Stimulated activated CD8-positive, alpha-beta memory T cell treated with anti-CD3 and anti-CD28 coated beads, Interleukin-2, amount 100 ng/mL, for 48 hours (primary cell): ENCODE measurements around the gene TRIM32.

Experiments
- DNase-seq, 2 donors: peaks; one replicate each; pipeline ENCODE4 v3.0.0-alpha.2; 2020; ENCODE audit warnings: low read depth in 2 of 2

TRIM32 gene

DNA sequence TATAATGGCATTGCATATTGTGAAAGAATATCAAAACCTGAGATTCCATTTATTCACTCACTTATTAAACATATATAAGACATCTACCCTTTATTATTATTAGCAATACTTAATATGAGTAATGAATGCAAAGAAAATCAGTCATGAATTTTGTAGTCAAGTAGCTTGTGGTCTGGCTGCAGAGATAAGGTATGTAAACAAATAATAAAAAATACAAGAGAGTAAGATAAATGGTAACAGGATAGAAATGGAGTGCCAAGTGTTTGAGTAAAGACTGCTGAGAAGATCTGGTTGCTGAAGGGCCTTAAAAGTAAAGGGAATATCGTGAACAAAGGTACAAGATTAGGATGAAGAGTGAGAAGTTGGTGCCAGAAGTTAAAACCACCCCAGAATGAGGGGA lies 18.4 kb downstream of the TRIM32 start:
- no peak for DNase-seq

DNA sequence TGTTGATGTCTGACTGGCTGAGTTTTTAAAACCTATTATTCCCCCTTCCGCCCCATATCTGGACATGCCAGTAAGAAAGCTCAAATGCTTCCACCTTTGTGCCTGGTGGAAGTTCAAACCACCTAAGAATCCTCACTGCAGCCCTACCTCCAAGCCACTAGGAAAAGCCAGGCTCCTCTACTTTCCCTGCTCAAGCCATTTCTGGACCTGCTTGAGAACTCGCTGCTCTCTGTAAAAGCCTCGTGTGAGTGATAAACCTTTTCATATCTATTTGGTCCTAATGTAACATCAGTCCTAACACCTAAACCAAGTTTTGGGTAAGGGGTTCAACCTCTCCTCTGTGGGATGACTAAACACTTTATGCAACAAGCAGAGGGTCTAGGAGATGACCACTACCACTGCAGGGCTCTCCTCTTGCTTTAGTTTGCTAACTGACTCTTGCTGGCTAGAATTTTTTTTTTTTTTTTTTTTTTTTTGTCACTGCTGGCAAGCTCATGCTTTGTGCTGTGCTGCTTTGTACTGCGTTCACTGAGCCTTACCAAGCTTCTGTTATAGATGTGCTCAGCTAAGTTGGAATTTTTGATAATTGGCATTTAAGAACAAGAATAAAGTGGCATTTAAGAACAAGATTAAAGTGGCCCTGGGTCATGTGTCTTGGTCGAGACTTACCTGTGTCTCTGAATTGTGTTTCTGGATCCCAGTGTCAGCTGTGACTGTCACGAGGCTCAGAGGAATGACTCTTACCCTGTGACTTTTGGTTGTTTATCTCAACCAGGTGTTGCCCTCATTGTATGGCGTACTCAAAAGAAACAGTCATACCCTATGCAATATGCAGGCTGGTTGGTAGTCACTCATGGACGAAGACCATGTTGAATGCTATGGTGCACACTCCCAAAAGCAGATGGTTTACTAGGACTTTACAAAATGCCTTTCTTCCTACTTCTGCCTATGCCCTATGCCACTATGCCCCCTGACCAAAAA lies 19.5 kb downstream of the TRIM32 start:
- no peak for DNase-seq

DNA sequence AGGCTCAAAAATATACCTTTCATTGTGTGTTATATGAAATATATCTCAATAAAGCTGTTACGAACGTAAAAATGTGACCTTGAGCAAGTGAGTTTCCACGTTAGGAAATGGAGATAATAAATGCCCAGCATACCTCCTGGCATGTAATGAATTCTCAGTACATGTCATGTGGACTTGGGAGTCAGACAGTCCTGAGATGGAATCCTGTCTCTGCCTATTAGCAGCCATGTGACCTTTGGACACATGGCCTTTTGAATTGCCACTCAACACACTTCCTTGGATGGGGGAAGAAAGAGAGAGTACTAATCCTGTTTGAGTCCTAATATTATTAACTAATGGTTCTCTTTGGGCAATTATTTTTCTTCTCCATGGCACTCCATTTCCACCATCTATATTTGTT lies 25.7 kb downstream of the TRIM32 start:
- no peak for DNase-seq

DNA sequence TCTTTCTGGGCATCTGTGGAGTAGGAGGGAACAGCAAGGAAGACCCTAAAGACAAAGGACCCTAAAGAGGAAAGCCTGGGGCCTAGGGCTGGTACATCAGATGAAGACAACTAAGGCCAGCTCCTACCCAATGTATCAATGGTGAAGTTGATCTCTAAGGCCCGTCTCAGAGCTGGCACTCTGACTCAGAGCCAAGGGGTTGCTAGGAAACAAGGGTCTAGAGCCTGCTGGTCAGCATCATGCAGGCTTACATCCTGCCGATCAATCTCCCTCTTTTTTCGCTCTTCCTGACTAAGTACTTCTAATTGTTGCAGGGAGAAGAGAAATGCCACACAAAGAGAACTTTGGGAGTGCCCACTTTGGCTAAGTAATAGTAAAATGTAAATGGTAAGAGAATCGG lies 26.2 kb downstream of the TRIM32 start:
- DNase-seq: no peak

DNA sequence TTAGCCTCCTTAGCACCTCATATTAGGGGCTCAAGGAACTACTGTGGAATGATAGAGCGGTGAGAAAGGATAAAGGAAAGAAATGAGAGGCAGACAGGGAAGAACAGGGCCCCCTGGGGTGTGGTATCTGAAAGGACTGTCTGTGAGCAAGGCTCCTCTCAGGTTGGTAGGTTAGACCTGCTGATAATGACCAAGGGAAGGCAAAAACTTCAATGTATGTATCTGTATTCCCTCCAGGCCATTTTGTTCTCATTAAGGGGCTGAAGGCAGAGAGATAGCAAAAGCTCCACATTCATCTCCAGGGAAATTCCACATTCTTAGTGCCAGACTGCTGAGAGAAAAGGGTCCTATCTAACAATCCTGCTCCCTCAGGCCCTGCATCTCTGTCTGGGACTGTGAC lies 28.6 kb downstream of the TRIM32 start:
- DNase-seq: no peak

DNA sequence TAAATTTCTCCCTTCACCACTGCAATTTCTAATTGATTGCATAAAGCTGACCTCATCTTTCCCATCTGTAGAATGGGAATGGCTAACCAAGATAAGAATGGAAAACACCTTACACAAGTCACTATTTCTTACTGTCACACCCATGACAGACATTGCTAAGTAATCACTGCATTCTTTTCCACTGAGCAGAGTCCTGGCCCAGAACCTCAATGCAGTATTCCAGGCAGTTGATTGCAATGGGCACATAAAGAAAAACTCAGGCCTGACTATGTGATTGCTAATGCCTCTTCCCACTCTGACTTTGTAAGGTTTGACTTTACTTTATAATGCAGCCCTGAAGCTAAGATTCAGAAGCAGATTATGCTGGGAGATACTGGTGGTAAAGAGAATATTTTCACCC lies 29.3 kb downstream of the TRIM32 start:
- DNase-seq: no peak

DNA sequence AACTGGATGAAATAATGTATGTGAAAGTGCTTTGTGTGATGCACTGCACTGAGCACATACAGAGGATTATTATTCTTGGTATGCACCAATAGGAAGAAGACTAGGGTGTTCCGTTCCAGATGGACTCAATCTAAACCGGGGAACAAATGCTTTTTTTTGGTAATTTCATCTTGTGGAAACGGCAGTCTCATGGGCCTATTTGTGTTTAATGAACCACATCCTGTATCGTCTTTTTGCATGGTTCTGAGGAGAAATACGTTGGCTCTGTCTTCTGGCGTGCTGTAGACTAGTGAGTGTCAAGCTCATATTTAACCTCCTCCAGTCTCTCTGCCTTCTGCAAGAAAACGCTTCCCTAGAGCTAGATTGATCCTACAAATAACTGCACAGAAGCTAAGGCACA lies 30.0 kb downstream of the TRIM32 start:
- DNase-seq: no peak

DNA sequence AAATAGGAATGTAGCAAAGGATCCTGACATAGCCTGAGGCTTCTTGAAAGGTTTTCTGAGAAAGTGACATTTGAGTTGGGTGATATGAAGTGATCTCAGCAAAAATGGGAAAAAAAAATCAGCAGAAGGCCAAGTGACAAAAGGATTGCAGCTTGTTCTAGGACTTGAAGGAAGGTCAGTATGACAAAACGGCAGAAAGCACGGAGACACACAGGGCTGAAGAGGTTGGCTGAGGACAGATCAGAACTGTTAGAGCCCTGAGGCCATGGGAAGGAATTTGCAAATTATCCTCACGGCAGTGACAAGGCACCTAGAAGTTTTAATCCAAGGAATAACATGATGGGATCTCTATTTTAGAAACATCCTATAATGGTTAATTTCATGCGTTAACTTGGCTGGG lies 31.0 kb downstream of the TRIM32 start:
- no peak for DNase-seq

DNA sequence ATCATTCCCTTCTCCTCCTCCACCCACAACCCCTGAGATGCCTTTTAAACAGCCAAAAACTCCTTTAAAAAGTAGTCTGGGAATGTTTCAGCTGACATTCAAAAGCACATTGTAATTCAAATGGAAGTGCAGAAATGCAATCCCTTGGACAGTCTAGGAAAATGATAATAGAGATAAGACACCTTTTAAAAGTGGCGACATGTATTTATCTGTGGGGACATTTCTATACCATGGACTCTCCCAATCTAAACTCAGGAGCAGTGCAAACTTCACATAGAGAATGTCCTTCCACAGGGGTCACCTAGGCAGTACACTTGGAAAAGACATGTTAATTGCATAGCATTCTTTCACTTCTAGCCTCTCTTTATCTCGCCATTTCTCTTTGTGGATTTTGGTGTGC lies 33.0 kb downstream of the TRIM32 start:
- no peak for DNase-seq

DNA sequence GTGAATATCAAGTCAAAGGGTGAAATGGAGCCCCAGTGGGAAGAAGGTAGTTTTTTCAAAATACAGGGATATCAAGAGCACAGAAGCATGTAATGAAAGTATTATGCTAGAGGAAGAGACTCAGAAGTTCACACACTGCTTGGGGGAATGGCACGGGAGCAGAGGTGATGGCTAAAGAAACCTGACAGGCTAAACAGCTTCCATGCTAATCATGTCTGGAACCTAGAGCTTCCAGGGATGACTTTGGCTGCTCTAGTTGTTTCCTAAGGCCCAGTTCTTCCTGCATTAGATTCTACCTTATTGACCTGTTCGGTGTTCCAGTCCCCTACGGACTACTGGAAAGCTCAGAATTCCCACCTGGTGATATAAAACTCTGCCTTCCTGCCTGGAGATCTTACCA lies 34.3 kb downstream of the TRIM32 start:
- no peak for DNase-seq

DNA sequence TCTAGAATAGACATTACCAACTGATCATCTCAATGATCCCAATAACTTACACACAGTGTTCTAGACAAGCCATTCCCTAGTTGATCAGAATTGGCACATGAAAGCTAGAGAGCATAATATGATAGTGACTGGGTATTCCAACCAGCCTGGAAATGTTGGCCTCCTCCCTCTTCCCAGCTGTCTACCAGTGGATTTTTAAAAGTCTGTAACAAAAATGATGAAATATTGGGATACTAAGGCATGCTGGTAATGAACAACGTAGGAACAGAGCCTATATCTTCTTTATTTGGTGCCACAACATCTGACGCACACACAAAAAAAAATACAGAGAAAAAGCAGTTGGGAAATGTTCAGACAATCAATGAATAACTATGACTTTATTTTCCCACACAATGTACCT lies 34.8 kb downstream of the TRIM32 start:
- no peak for DNase-seq

DNA sequence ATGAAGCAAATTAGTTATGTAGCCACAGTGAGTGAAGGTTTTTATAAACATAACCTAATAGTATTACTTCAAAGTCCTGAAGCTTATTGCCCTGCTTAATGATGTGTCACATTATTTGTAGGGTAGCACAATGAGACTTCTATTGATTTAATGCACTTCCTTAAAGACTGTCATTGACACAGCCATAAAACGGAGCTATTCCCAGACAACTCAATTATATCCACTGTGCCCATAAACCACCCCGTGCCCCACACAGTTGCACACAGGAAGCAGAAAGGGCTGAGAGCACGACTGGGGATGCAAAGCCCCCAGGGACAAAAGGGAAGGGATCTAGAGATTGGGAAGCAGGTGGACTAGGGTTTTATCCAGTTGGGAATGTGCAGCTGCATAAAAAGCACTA lies 37.0 kb downstream of the TRIM32 start:
- no peak for DNase-seq

DNA sequence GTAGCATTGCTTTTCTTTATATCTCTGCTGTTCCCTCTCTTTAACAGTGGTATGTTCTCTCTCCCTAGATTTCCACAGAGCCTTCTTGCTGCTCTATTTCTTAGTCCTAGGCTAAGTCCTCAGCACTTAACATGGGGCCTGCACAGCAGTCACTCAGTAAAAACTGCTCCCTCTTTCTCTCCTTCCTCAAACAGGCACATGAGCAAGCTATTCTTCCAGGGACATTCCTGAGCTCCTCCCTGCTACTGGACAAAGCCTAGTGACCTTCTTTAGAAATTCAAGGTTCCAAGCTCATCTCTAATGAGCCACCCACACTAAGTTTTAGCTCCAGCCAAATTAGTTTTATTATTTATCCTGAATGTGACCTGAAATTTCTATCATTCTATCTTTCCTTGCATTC lies 39.5 kb downstream of the TRIM32 start:
- DNase-seq: no peak

DNA sequence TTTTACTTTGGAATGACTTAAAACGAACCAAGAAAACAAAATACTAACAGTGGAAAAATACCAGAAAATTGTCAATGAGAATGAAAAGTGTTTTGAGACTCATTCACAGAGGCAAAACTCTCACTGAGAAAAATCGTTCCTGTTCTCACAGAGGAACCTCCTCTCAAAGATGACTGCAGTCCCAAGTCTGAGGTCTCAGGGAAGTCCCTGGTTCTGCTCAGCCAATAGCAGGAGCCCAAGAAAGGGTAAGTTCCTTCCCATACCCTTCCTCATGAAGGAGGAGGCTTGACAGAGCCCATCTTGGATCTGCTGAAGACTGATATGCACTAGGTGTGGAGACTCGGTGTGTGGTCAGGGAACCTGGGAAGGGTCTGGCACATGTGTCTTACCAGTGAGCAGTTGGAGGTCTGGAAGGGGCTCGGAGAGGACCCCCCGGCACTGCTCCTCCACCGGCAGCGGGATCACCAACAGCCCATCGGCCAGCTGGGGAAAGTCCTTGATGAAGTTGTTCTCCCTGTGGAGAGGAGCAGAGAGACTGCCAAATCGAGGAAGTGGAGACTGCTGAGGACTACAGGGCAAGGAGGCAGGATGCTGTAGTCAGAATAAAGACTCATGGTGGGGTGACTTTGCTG lies 46.0 kb downstream of the TRIM32 start:
- no peak for DNase-seq

DNA sequence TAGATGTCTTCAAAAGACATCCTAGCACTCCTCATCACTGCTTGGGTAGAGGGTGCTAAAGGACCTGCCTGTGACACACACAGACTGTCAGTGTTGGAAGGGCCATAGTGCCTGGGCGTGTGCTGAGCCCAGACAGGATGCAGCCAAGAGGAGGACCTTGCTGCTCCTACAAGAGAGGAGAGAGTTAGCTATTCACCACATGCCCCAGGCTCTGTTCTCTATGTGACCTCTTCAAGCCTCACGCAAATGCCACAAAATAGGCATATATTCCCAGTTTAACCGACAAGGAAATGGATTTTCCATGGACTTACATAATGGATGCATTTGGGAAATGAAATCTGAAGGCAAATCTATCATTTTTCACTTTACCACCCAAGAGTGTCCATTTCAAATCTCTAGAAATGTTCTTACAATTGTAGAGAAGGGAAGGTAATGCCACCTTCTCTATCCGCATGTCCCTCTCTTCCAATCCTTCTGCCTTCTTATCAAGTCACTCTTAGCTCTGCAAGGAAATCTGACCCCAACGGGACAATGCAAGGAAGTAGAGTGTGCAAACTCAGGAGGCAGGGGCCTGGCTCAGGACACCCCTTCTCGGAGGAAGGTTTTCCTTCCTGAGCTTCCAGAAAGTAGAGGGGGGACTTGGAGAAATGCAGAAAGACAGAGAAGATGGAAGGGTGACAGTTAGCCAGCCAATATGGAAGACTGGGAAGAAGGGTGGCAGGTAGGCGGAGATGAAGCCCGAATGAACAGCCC lies 49.5 kb downstream of the TRIM32 start:
- DNase-seq: no peak

DNA sequence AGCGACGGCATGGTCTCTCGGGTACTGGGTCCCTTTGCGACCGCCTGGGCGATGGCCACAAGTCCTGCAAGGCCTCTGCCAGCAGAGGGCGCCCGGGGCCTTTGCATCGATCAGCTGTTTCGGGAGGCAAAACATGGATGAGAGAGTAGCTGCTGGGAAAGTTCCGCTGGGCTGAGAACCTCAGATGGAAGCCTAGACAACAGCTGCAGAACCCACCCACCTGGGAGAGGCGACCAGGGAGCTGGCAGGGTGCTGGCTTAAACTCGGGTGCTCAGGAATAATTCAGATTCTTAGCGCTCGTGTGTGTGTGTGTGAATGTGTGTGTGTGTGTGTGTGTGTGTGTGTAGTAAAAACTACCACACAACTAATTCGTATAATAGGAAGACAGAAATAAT lies 50.0 kb downstream of the TRIM32 start:
- DNase-seq: peak; percentile 58 to 62

DNA sequence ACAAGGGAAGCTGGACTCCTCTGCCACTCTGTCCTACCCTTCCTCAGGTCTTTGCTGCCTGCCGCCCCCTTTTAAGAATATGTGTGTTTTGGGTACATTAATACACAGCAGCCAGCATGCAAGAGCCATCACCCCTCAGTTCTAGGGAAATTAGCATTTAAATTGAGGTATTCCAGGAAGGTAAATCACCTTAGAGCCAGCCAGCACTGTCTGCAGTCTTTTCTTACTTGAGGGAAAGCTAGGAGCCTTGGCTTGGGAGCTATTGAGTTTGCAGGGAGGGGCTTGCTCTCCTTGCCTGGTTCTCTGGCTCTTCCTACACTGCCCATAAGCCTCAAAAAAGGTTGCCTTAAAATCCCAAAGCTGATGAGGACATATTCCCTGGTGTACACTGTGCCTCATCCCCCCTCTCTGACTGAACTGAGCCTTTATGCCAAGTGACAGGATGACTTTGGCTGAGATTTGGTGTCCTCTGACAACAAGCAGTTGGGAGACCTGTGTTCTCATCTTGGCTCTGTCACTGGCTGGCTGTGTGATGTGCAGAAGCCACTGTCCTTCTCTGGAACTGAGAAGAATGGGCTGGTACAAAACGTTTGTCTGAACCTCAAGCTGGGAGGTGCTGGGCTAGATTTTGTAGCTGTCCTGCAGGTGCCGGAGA lies 54.1 kb downstream of the TRIM32 start:
- DNase-seq: no peak

DNA sequence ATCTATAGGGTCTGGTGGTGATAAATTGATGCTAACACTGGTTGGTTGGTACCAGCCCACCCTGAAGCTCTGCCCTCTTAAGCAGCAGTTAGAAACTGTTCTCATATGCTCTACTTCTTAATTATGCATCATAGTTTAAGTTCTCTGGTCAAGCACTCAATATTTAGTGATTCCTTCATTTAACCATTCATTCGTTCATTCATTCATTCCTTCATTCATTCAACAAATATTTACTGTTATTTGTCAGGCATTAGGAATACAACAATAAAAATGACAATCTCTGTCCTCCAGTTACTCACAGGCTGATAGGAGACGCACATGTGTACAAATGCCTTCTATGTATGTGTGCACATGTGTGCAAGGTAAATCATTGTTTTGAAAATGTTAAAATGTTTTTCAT lies 54.6 kb downstream of the TRIM32 start:
- no peak for DNase-seq

DNA sequence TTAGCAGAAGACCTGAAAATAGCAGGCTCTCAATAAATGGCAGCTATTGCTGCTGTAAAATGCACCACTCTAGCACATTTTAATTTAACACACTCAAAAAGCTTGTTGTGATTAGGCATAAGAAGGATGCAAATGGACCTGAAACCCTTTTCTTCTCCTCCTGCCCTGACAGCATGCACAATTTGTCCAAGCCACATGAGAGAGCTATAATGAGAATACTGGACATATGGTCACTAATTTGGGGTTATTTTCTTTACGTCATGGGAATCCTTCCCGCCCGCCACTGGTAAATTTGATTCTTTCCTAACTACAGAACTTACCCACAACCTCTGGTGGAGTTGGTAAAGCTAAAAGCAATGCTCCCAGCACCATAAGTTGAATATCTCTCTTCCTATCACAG lies 62.1 kb downstream of the TRIM32 start:
- no peak for DNase-seq

DNA sequence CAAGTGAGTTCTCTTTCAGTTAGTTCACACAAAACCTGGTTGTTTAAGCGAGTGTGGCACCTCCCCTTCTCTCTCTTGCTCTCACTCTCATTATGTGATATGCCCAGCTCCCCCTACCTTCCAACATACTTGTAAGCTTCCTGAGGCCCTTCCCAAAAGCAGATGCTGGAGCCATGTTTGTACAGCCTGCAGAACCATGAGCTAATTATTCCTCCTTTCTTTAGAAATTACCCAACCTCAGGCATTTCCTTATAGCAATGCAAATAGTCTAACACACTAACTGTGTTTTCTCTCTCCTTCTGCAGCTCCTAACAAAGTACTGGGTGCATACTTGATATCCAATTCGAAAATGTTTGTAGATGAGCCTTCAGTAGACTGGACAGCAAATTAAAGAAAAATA lies 62.7 kb downstream of the TRIM32 start:
- no peak for DNase-seq

DNA sequence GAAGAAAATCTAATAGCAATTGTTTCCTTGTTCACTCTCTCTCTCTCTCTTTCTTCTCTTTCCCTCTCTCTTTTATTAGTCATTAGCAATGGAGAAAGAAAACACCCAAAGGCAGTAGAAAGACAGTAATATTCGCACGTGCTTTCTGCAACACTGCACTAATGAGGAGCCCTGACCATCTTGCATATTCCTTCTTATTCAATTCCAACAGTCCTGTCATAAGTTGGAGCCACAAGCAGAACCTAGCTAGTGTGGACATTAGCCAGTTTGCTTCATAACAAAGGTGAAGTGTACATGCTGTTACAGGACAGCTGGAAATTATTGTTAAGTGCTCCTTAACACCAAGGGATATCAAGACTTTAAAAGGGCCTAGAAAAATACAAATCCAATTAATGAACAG lies 63.4 kb downstream of the TRIM32 start:
- DNase-seq: no peak
